ENCODE results near the gene SCNM1.
"Not testable (repeated sequence)": the region's sequence is repeated elsewhere in the genome, so short reads cannot be mapped to it uniquely, and the experiment has no call there.

The SCNM1 gene

DNA sequence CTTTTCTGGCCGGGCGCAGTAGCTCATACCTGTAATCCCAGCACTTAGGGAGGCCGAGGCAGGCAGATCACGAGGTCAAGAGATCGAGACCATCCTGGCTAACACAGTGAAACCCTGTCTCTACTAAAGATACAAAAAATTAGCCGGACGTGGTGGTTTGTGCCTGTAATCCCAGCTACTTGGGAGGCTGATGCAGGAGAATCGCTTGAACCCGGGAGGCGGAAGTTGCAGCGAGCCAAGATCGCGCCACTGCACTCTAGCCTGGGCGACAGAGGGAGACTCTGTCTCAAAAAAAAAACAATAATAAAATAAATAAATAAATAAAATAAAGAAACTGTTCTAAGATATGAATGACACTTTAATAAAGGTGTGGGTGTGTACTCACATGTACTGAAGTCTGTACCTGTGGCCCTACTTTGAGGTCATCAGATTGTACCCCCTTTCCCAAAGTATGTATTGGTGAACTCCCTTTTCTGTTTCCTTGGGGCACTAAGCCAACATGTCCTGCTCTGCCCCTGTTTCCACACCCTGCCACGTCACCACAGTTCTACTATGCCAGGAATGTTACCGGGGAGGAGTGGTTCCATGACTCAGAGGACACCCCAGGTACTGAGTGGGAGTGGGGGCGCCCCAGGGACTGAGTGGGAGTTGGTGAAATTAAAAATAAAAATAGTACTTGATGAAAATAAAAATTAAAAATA lies 29.1 kb downstream of the SCNM1 start:
- not testable (repeated sequence) for DNase-seq

DNA sequence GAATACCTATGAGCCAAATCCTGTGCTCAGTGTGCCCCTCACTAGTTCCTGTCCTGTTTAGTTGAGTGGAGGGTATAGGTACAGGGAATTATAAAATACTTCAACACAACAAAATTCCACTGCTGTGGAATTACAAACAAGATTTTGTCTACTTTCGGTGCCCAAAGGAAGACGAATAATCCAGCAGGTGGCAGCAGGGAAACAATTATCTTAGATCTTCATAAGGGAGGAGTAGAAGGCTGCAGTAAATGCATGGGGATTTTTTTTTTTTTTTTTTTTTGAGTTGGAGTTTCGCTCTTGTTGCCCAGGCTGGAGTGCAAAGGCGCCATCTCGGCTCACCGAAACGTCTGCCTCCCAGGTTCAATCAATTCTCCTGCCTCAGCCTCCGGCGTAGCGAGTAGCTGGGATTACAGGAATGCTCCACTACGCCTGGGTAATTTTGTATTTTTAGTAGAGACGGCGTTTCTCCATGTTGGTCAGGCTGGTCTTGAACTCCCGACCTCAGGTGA lies 30.4 kb downstream of the SCNM1 start:
- peak; percentile 42 for DNase-seq

DNA sequence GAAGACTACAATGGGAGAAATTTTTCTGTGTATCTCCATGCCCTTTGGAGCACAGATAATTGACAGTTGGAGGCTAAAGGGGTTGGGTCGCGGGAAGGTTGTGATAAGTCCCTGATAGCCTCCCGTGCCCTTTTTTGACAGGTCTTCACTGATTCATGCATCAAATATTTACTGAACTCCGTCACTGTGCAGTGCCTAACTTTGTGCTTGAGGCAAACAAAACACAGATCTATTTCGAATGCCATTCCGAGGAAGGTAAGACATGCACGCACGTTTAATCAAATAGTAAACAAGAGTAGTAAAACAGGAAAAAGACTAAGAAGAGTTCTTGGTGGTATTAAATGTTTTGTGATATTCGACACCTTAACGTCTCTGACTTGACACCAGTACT lies 31.9 kb downstream of the SCNM1 start:
- DNase-seq = no peak

DNA sequence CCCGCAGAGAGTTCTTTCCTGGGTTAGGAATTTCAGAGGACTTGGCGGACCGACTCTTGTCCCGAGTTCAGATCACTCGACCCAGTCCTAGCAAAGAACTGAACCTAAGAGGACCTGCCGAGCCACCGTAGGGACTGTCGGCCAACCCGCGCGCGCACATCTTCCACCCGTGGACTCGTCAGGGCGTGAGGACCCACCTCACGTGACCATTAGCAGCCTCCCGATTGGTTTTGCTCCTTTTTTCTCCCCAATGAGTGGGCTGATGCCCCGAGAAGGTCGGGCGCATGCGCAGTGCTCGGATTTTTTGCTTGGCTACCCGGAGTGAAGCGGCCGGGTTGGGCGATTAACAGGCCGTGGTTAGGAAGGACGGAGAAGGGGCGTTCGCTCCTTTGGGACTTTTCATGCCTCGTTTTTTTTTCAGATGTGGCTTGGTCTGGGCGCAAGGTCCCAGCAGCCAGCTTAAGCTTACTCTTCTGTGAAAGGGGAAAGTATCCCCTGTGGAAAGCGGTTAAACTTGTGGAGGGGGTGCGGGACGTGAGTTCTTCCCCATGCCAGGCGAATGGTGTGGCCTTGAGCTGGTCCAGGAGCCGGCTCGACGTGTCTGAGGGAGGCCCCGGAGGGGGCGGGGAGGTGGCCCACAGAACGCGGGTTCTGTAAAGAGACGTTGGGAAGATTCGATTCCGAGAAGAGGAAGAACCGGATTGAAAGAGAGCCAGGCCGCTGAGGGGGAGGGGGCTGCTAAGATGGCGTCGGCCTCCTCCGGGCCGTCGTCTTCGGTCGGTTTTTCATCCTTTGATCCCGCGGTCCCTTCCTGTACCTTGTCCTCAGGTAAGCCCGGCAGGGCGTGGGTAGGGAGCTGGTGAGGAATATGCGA lies 32.5 kb downstream of the SCNM1 start, which contains the start of gene PIP5K1A:
Gene PIP5K1A (plus strand): TSS at position 299 of the 874 bp plus-strand sequence. CDS start 445 bp downstream, at position 744.
- peak; percentile 99 for DNase-seq

DNA sequence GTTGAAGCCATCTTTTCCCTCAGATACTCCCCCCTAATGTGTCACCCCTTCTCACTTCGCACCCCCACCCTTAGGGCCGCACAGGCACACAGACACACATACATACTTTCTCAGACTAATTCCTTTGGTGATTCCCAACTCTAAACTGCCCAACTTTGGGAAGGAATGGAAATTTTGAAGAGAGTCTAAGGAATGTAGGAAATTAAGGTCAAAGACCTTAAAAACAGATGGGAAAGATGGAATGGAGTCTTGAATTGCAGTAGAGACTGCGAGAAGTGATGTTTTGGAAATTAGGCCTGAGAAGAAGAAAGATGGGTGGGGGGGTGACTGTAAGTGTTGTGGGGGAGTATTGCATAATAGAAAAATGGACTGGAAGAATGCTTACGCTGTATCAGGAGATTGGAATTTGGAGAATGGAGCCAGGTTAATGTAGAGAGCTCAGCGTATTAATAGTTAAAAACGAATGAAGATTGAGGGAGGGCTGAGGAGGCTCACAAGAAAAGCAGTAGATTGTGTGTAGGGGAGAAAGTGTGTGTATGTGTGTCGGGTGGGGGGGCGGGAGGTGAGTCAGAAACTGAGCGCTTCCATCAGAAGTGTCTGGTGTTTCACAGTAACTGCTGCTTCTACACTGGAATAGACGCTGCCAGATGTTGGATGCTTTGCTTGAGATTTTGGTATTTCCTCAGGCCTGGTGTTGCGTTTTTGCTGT lies 34.1 kb downstream of the SCNM1 start:
- no peak for DNase-seq

DNA sequence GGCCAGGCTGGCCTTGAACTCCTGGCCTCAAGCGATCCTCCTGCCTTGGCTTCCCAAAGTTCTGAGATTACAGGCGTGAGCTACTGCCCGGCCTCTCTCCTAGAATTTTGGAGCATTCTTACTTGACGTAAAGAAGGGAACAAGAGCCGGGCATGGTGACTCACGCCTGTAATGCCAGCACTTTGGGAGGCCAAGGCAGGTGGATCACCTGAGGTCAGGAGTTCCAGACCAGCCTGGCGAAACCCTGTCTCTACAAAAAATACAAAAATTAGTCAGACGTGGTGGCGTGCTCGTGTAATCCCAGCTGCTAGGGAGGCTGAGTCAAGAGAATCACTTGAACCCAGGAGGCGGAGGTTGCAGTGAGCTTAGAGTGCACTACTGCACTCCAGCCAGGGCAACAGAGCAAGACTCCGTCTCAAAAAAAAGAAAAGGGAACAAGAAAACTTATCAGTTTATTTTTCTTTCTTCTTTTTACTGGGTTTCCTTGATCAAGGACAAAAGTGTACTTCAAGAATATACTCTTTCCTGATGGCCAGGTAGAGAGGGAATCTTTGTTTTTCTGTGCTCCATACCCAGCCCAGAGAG lies 39.5 kb downstream of the SCNM1 start:
- DNase-seq = not testable (repeated sequence)

DNA sequence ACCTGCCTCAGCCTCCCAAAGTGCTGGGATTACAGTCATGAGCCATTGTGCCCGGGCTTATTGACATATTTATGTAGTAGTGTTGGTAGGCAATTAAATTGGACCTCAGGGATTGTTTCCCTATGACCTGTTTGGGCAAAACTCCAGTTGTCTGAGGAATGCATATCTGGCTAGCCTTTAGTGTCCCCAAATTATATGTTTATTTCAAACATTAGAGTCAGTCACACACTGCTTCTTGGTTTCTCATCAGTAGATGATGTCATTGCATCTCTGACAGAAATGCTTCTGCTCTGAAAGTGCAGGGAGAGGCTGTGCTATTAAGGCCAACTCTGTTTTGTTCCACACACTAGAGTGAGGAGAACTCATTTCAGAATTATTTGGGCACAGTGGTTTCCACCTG lies 44.9 kb downstream of the SCNM1 start:
- DNase-seq = no peak

DNA sequence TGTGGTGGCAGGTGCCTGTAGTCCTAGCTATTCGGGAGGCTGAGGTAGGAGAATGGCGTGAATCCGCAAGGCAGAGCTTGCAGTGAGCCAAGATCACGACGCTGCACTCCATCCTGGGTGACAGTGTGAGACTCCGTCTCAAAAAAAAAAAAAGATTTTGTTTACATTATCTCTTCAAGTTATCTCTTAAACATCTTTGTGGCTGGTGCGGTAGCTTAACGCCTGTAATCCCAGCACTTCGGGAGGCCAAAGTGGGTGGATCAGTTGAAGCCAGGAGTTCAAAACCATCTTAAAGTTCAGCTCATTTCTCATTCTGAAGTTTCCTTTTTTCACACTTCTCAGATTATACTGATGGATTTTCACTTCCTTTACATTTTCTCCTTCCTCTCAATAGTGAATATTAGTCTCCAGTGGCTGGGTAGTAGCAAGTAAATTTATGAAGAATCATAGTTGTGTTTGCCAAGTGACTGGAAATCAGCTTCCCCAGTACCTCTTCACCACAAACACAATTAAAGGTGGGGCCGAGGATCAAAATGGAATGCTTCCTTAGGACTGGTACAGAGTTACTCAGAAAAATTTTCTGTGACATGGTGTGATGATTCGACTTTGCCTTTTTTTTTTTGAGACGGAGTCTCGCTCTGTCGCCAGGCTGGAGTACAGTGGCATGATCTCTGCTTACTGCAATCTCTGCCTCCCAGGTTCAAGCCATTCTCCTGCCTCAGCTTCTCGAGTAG lies 46.2 kb downstream of the SCNM1 start:
- DNase-seq = no peak

DNA sequence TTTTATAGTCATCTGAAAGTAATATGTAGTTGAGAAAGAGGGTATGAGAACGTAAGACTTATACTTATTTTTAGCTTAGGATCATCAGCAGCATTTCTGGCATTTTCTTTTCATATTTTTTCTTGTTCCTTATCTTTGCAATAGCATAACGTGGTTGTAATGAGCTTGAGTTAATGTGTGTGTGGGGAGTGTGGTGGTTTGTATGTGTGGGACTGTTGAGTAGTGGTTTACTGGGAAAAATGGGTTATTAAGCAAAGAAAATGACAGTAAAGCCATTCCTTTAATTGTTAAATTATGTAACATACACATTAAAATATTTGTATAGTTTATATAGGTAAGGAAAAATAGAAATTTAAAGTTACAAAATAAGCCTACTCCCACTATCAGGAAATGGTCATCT lies 47.6 kb downstream of the SCNM1 start:
- no peak for DNase-seq

Measured in activated CD8-positive, alpha-beta memory T cell treated with anti-CD3 and anti-CD28 coated beads, Interleukin-2, amount 50 U/mL, for 4 hours (primary cell).